ENCODE results near the gene DNAJA3. TPM values are rescaled to one million over a fixed set of nuclear protein-coding genes. Genes with fewer than 3 reads are reported as not detected.
A peak's percentile ranks its signal among the peaks of the same experiment; 100 is the strongest.

Gene DNAJA3
- total and polyA plus RNA-seq, 9 of the 15 experiments (the other 6 are each of a cell fraction or from before 2014, with no cell fraction given) = 8.1 to 105 (median 79.0) TPM

DNA sequence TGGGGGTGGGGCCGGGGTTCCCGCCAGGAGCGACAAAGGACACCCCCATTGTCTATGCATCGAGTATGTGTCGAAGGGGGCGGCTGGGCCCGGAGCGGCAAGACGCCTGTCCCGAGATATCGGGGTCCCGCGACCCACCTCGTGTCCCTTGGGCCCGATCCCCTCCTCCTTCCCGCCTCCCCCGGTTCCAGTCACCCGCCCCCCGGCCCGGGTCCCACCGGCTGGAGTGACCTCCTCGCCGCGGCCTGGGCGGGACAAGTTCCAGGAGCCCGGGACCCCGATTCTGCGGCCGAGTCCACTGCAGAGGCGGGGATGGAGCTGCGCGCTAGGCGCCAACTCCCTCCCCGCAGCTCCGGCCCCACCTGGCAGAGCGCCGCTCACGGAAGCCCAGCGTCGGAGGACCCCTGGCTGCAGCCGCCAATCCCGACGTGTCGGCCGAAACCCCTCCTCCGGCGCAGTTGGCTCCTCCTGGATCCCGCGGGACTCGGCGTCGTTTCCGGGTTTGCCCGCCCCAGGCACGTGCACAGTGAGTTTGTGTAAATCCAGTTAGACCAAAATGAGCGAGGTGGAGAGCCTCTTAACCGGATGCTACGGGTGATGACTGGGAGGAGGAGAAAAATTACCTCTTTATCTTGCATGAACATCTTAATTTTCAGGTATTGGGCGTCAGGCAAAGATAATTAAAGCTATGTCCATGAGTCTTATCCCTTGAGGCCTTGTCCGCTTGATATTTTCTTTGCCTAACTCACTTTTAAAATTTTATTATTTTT lies 48.7 kb downstream of the DNAJA3 start, which contains the start of gene NMRAL1 (continued):
- TF ChIP-seq, protein P1, sequence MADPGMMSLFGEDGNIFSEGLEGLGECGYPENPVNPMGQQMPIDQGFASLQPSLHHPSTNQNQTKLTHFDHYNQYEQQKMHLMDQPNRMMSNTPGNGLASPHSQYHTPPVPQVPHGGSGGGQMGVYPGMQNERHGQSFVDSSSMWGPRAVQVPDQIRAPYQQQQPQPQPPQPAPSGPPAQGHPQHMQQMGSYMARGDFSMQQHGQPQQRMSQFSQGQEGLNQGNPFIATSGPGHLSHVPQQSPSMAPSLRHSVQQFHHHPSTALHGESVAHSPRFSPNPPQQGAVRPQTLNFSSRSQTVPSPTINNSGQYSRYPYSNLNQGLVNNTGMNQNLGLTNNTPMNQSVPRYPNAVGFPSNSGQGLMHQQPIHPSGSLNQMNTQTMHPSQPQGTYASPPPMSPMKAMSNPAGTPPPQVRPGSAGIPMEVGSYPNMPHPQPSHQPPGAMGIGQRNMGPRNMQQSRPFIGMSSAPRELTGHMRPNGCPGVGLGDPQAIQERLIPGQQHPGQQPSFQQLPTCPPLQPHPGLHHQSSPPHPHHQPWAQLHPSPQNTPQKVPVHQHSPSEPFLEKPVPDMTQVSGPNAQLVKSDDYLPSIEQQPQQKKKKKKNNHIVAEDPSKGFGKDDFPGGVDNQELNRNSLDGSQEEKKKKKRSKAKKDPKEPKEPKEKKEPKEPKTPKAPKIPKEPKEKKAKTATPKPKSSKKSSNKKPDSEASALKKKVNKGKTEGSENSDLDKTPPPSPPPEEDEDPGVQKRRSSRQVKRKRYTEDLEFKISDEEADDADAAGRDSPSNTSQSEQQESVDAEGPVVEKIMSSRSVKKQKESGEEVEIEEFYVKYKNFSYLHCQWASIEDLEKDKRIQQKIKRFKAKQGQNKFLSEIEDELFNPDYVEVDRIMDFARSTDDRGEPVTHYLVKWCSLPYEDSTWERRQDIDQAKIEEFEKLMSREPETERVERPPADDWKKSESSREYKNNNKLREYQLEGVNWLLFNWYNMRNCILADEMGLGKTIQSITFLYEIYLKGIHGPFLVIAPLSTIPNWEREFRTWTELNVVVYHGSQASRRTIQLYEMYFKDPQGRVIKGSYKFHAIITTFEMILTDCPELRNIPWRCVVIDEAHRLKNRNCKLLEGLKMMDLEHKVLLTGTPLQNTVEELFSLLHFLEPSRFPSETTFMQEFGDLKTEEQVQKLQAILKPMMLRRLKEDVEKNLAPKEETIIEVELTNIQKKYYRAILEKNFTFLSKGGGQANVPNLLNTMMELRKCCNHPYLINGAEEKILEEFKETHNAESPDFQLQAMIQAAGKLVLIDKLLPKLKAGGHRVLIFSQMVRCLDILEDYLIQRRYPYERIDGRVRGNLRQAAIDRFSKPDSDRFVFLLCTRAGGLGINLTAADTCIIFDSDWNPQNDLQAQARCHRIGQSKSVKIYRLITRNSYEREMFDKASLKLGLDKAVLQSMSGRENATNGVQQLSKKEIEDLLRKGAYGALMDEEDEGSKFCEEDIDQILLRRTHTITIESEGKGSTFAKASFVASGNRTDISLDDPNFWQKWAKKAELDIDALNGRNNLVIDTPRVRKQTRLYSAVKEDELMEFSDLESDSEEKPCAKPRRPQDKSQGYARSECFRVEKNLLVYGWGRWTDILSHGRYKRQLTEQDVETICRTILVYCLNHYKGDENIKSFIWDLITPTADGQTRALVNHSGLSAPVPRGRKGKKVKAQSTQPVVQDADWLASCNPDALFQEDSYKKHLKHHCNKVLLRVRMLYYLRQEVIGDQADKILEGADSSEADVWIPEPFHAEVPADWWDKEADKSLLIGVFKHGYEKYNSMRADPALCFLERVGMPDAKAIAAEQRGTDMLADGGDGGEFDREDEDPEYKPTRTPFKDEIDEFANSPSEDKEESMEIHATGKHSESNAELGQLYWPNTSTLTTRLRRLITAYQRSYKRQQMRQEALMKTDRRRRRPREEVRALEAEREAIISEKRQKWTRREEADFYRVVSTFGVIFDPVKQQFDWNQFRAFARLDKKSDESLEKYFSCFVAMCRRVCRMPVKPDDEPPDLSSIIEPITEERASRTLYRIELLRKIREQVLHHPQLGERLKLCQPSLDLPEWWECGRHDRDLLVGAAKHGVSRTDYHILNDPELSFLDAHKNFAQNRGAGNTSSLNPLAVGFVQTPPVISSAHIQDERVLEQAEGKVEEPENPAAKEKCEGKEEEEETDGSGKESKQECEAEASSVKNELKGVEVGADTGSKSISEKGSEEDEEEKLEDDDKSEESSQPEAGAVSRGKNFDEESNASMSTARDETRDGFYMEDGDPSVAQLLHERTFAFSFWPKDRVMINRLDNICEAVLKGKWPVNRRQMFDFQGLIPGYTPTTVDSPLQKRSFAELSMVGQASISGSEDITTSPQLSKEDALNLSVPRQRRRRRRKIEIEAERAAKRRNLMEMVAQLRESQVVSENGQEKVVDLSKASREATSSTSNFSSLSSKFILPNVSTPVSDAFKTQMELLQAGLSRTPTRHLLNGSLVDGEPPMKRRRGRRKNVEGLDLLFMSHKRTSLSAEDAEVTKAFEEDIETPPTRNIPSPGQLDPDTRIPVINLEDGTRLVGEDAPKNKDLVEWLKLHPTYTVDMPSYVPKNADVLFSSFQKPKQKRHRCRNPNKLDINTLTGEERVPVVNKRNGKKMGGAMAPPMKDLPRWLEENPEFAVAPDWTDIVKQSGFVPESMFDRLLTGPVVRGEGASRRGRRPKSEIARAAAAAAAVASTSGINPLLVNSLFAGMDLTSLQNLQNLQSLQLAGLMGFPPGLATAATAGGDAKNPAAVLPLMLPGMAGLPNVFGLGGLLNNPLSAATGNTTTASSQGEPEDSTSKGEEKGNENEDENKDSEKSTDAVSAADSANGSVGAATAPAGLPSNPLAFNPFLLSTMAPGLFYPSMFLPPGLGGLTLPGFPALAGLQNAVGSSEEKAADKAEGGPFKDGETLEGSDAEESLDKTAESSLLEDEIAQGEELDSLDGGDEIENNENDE (IDR thresholded peaks at IDR 0.05; ENCODE audit: low read depth, low read length) = no peak
- TF ChIP-seq ZNF41 (CRISPR knock-in tag; conservative IDR thresholded peaks at IDR 0.05) (no peak), FOS (IDR thresholded peaks at IDR 0.05; ENCODE audit: extremely low read depth, insufficient read length) (no peak), ZNF184 (CRISPR knock-in tag; IDR thresholded peaks at IDR 0.05) (no peak), ZNF717 (CRISPR knock-in tag; IDR thresholded peaks at IDR 0.05) (no peak), CHD2 (IDR thresholded peaks at IDR 0.05; ENCODE audit: low read depth, low read length) (peak; percentile 98), ZC3H8 (IDR thresholded peaks at IDR 0.05) (no peak), U2AF1 (optimal IDR thresholded peaks at IDR 0.05; ENCODE audit: low read depth, low read length) (peak; percentile 81), EWSR1 (IDR thresholded peaks at IDR 0.05; ENCODE audit: borderline replicate concordance, low read depth, partially characterized antibody) (no peak)
- TF ChIP-seq, protein P2, sequence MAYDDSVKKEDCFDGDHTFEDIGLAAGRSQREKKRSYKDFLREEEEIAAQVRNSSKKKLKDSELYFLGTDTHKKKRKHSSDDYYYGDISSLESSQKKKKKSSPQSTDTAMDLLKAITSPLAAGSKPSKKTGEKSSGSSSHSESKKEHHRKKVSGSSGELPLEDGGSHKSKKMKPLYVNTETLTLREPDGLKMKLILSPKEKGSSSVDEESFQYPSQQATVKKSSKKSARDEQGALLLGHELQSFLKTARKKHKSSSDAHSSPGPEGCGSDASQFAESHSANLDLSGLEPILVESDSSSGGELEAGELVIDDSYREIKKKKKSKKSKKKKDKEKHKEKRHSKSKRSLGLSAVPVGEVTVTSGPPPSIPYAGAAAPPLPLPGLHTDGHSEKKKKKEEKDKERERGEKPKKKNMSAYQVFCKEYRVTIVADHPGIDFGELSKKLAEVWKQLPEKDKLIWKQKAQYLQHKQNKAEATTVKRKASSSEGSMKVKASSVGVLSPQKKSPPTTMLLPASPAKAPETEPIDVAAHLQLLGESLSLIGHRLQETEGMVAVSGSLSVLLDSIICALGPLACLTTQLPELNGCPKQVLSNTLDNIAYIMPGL (CRISPR knock-in tag; IDR thresholded peaks at IDR 0.05) = no peak
- TF ChIP-seq, protein P3, sequence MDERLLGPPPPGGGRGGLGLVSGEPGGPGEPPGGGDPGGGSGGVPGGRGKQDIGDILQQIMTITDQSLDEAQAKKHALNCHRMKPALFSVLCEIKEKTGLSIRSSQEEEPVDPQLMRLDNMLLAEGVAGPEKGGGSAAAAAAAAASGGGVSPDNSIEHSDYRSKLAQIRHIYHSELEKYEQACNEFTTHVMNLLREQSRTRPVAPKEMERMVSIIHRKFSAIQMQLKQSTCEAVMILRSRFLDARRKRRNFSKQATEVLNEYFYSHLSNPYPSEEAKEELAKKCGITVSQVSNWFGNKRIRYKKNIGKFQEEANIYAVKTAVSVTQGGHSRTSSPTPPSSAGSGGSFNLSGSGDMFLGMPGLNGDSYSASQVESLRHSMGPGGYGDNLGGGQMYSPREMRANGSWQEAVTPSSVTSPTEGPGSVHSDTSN (CRISPR knock-in tag; IDR thresholded peaks at IDR 0.05; ENCODE audit: low read depth) = no peak
- TF ChIP-seq, protein P3 (tag; conservative IDR thresholded peaks at IDR 0.05; ENCODE audit: low read depth) = no peak
